ENCODE measurements around the gene SLC1A7. TPM values are rescaled to one million over a fixed set of nuclear protein-coding genes. Genes with fewer than 3 reads are reported as not detected.

SLC1A7 gene
- total and polyA plus RNA-seq, 2 experiments from 2014 or later = not detected

DNA sequence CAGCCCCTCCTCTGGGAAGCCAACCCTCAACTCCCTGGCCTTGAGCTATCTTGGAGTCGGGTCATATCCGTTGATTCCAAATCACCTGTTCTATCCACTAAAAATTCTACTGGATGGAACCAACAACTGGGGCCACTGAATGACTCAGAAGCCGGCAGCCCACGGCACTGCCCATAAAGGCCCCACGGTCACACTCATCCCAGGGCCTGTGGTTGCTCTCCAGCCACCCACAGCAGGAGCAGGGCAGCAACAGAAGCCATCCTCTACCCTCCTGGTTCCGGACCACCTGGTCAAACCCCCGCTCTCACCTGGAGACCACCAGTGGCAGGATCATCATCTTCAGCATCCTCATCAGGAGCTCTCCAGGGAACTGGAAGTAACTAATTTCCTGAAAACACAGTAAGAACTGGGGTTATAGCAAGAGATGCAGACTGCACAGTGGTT, 8.4 kb downstream of the SLC1A7 start:
- no peak for ATAC-seq

More for the DNA sequence above, 8.4 kb downstream of the SLC1A7 start:
- no peak overlapping the region for H3K4me3 Mint-ChIP-seq
- no peaks in the 10 kb centered on the region for H3F3A ChIP-seq (replicated peaks; ENCODE audit: low read depth)
- no peak for DNase-seq (ENCODE audit: low spot score)
- peaks cover 5% of the 10 kb centered on the region; the same call in 1 of the 3 replicates for H3K4me1 Mint-ChIP-seq
- no peaks in the 10 kb centered on the region for H3K79me2 ChIP-seq (replicated peaks; ENCODE audit: insufficient read depth)
- H3K9me3 Mint-ChIP-seq = peaks cover 19% of the 10 kb centered on the region
- H3K9me2 ChIP-seq (ENCODE audit: insufficient read depth) = no peaks in the 10 kb centered on the region
- no peaks in the 10 kb centered on the region for H3K27me3 ChIP-seq (ENCODE audit: insufficient read depth)
- H3K36me3 Mint-ChIP-seq (ENCODE audit: low read depth) = peaks cover 9% of the 10 kb centered on the region
- no peak overlapping the region for H2AFZ ChIP-seq
- H3K4me1 ChIP-seq (ENCODE audit: insufficient read depth) = no peaks in the 10 kb centered on the region
- TF ChIP-seq ZNF114 (CRISPR knock-in tag; IDR thresholded peaks at IDR 0.05) = no peak
- TF ChIP-seq ETS1 (IDR thresholded peaks at IDR 0.05) = no peak
- TF ChIP-seq POLR2AphosphoS5 (IDR thresholded peaks at IDR 0.05; ENCODE audit: low read depth) = no peak
- TF ChIP-seq, protein P1, sequence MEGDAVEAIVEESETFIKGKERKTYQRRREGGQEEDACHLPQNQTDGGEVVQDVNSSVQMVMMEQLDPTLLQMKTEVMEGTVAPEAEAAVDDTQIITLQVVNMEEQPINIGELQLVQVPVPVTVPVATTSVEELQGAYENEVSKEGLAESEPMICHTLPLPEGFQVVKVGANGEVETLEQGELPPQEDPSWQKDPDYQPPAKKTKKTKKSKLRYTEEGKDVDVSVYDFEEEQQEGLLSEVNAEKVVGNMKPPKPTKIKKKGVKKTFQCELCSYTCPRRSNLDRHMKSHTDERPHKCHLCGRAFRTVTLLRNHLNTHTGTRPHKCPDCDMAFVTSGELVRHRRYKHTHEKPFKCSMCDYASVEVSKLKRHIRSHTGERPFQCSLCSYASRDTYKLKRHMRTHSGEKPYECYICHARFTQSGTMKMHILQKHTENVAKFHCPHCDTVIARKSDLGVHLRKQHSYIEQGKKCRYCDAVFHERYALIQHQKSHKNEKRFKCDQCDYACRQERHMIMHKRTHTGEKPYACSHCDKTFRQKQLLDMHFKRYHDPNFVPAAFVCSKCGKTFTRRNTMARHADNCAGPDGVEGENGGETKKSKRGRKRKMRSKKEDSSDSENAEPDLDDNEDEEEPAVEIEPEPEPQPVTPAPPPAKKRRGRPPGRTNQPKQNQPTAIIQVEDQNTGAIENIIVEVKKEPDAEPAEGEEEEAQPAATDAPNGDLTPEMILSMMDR (conservative IDR thresholded peaks at IDR 0.05; ENCODE audit: low read depth in 2 of 2) = no peak
- TF ChIP-seq ZNF331 (CRISPR knock-in tag; IDR thresholded peaks at IDR 0.05; ENCODE audit: low read depth) = no peak
- TF ChIP-seq STAT1 (IDR thresholded peaks at IDR 0.05; ENCODE audit: unreplicated experiment) = no peak
- TF ChIP-seq, protein P2, sequence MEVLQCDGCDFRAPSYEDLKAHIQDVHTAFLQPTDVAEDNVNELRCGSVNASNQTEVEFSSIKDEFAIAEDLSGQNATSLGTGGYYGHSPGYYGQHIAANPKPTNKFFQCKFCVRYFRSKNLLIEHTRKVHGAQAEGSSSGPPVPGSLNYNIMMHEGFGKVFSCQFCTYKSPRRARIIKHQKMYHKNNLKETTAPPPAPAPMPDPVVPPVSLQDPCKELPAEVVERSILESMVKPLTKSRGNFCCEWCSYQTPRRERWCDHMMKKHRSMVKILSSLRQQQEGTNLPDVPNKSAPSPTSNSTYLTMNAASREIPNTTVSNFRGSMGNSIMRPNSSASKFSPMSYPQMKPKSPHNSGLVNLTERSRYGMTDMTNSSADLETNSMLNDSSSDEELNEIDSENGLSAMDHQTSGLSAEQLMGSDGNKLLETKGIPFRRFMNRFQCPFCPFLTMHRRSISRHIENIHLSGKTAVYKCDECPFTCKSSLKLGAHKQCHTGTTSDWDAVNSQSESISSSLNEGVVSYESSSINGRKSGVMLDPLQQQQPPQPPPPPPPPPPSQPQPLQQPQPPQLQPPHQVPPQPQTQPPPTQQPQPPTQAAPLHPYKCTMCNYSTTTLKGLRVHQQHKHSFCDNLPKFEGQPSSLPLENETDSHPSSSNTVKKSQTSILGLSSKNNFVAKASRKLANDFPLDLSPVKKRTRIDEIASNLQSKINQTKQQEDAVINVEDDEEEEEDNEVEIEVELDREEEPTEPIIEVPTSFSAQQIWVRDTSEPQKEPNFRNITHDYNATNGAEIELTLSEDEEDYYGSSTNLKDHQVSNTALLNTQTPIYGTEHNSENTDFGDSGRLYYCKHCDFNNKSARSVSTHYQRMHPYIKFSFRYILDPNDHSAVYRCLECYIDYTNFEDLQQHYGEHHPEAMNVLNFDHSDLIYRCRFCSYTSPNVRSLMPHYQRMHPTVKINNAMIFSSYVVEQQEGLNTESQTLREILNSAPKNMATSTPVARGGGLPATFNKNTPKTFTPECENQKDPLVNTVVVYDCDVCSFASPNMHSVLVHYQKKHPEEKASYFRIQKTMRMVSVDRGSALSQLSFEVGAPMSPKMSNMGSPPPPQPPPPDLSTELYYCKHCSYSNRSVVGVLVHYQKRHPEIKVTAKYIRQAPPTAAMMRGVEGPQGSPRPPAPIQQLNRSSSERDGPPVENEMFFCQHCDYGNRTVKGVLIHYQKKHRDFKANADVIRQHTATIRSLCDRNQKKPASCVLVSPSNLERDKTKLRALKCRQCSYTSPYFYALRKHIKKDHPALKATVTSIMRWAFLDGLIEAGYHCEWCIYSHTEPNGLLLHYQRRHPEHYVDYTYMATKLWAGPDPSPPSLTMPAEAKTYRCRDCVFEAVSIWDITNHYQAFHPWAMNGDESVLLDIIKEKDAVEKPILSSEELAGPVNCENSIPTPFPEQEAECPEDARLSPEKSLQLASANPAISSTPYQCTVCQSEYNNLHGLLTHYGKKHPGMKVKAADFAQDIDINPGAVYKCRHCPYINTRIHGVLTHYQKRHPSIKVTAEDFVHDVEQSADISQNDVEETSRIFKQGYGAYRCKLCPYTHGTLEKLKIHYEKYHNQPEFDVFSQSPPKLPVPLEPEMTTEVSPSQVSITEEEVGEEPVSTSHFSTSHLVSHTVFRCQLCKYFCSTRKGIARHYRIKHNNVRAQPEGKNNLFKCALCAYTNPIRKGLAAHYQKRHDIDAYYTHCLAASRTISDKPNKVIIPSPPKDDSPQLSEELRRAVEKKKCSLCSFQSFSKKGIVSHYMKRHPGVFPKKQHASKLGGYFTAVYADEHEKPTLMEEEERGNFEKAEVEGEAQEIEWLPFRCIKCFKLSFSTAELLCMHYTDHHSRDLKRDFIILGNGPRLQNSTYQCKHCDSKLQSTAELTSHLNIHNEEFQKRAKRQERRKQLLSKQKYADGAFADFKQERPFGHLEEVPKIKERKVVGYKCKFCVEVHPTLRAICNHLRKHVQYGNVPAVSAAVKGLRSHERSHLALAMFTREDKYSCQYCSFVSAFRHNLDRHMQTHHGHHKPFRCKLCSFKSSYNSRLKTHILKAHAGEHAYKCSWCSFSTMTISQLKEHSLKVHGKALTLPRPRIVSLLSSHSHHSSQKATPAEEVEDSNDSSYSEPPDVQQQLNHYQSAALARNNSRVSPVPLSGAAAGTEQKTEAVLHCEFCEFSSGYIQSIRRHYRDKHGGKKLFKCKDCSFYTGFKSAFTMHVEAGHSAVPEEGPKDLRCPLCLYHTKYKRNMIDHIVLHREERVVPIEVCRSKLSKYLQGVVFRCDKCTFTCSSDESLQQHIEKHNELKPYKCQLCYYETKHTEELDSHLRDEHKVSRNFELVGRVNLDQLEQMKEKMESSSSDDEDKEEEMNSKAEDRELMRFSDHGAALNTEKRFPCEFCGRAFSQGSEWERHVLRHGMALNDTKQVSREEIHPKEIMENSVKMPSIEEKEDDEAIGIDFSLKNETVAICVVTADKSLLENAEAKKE (CRISPR knock-in tag; IDR thresholded peaks at IDR 0.05) = no peak
- no peak for TF ChIP-seq REST (IDR thresholded peaks at IDR 0.05; ENCODE audit: unreplicated experiment)
- no peak for TF ChIP-seq NANOG (IDR thresholded peaks at IDR 0.05; ENCODE audit: borderline replicate concordance)
- no peak for TF ChIP-seq JUNB (IDR thresholded peaks at IDR 0.05; ENCODE audit: unreplicated experiment)
- no peak for TF ChIP-seq CREB1 (CRISPR knock-in tag; IDR thresholded peaks at IDR 0.05; ENCODE audit: low read depth)
- no peak overlapping the region for H3K27ac Mint-ChIP-seq
- no peaks in the 10 kb centered on the region for H3K36me3 ChIP-seq (ENCODE audit: insufficient read depth)
- no peak overlapping the region for H3K4me3 ChIP-seq
- peaks cover 5% of the 10 kb centered on the region for H3K27me3 Mint-ChIP-seq (ENCODE audit: insufficient read depth, low read depth, poor library complexity)
- H4K20me1 ChIP-seq (replicated peaks; ENCODE audit: insufficient read depth) = no peaks in the 10 kb centered on the region
- H3K27ac ChIP-seq (ENCODE audit: low read depth) = no peak overlapping the region
- H3K4me2 ChIP-seq = no peak overlapping the region
